DOHH2 (cell line): ENCODE measurements around the gene ATP8A2.

Experiments used
- CTCF ChIP-seq: fragments of 200-600 bp; sonication (generic); IDR thresholded peaks from one replicate; pipeline ENCODE4 v1.5.1; 2014; ENCODE audit warnings: antibody characterized with exemption, mild to moderate bottlenecking, low read depth, low read length; ENCODE audit not compliant: poor library complexity, severe bottlenecking
- EZH2phosphoT487 ChIP-seq: fragments of 200-600 bp; sonication (generic); IDR thresholded peaks from 2 replicates; pipeline ENCODE4 v1.6.1; 2017; ENCODE audit warnings: borderline replicate concordance, mild to moderate bottlenecking, antibody characterized with exemption, low read length, moderate library complexity, mixed read lengths

- TF ChIP-seq CTCF (no peak), EZH2phosphoT487 (no peak)
These were observed 392.6 kb downstream of the ATP8A2 start for GRCh38 chr13:25764378-25764777.
